CD8-positive, alpha-beta memory T cell (primary cell): ENCODE data around the gene RTP3. TPM values are rescaled to one million over a fixed set of nuclear protein-coding genes. Genes with fewer than 3 reads are reported as not detected.

ENCODE experiments used
- CTCF ChIA-PET: fragments of 350-600 bp; sonication (Branson Sonifier 250); formaldehyde crosslinking; loops from one replicate; lab custom pipeline; 2021; ENCODE audit warnings: antibody characterized with exemption; lab: Charles Lee
- POLR2A ChIA-PET: fragments of 350-600 bp; sonication (Branson Sonifier 250); formaldehyde crosslinking; loops from one replicate; lab custom pipeline; 2021; ENCODE audit warnings: antibody characterized with exemption; lab: Charles Lee
- DNase-seq, 5 donors: peaks; one replicate each; pipeline versions ENCODE4 v3.0.0 to v3.0.0-alpha.2; 2020 to 2022; ENCODE audit warnings: mixed read lengths in 1 of 5
- H3K27ac ChIP-seq: one replicate; pipeline ENCODE4 v1.7.0; 2013; ENCODE audit warnings: low read depth, mild to moderate bottlenecking, low read length, moderate library complexity
- H3K27me3 ChIP-seq: 2 replicates; pipeline ENCODE4 v1.7.0; 2013; ENCODE audit warnings: low read length, mild to moderate bottlenecking; ENCODE audit not compliant: insufficient read depth, poor library complexity, severe bottlenecking
- H3K36me3 ChIP-seq: 2 replicates; pipeline ENCODE4 v1.7.0; 2013; ENCODE audit warnings: mild to moderate bottlenecking, low read length, moderate library complexity; ENCODE audit not compliant: insufficient read depth
- H3K4me1 ChIP-seq: 2 replicates; pipeline ENCODE4 v1.7.0; 2013; ENCODE audit warnings: mild to moderate bottlenecking, low read length, moderate library complexity; ENCODE audit not compliant: insufficient read depth
- H3K4me3 ChIP-seq: 2 replicates; pipeline ENCODE4 v1.7.0; 2013; ENCODE audit warnings: mild to moderate bottlenecking, low read length
- H3K9me3 ChIP-seq: 2 replicates; pipeline ENCODE4 v1.7.0; 2013; ENCODE audit warnings: mild to moderate bottlenecking, low read length
- H3K27ac Mint-ChIP-seq, 8 donors: one replicate each; pipeline ENCODE4 v1.8.0; 2020 to 2021; ENCODE audit warnings: mixed read lengths in 8 of 8, mild to moderate bottlenecking in 6 of 8, inconsistent platforms in 3 of 8, moderate library complexity in 3 of 8
- H3K27me3 Mint-ChIP-seq, 2 donors: one replicate each; pipeline ENCODE4 v1.8.0; 2020 to 2021; ENCODE audit warnings: mixed read lengths in 2 of 2, mild to moderate bottlenecking in 1 of 2, moderate library complexity in 1 of 2
- H3K36me3 Mint-ChIP-seq, 3 donors: one replicate each; pipeline ENCODE4 v1.8.0; 2020 to 2021; ENCODE audit warnings: mixed read lengths in 3 of 3, inconsistent platforms in 1 of 3, mild to moderate bottlenecking in 1 of 3
- H3K4me1 Mint-ChIP-seq, 3 donors: one replicate each; pipeline ENCODE4 v1.8.0; 2020 to 2021; ENCODE audit warnings: mixed read lengths in 3 of 3, inconsistent platforms in 1 of 3, mild to moderate bottlenecking in 1 of 3
- H3K4me3 Mint-ChIP-seq, 7 donors: one replicate each; pipeline ENCODE4 v1.8.0; 2020 to 2021; ENCODE audit warnings: mixed read lengths in 7 of 7, mild to moderate bottlenecking in 6 of 7, moderate library complexity in 4 of 7, inconsistent platforms in 2 of 7
- H3K9me3 Mint-ChIP-seq, 5 donors: one replicate each; pipeline ENCODE4 v1.8.0; 2020 to 2022; ENCODE audit warnings: mixed read lengths in 5 of 5, mild to moderate bottlenecking in 3 of 5, moderate library complexity in 2 of 5, inconsistent platforms in 1 of 5
- polyA plus RNA-seq: library from polyadenylated mRNA; unstranded; fragments of 300-500 nt; fragmentation: Illumina TruSeq; gene quantifications from one replicate; pipeline ENCODE4 v1.2.3, GENCODE V29; 2021
- total RNA-seq, 2 experiments: library from RNA; stranded (reverse); gene quantifications; one replicate each; pipeline ENCODE4 v1.2.3, GENCODE V29; 2021

Gene RTP3
- total and polyA plus RNA-seq, 3 experiments from 2014 or later: not detected

GRCh38 chr3:46506526-46506925, 8.8 kb downstream of the RTP3 start:
- POLR2A ChIA-PET: no interaction called here
- H3K27me3 Mint-ChIP-seq: peaks cover 1 to 7% of the 10 kb centered on the region in 2 donors
- no peak overlapping the region for H3K4me3 Mint-ChIP-seq
- no peak for DNase-seq
- H3K9me3 Mint-ChIP-seq: no peaks in the 10 kb centered on the region
- H3K9me3 ChIP-seq: no peaks in the 10 kb centered on the region
- no peak overlapping the region for H3K27ac Mint-ChIP-seq
- peaks cover 0 to 4% (median 0%) of the 10 kb centered on the region in 3 donors for H3K36me3 Mint-ChIP-seq
- H3K4me3 ChIP-seq: no peak overlapping the region
- H3K4me1 ChIP-seq: no peaks in the 10 kb centered on the region
- H3K36me3 ChIP-seq: no peaks in the 10 kb centered on the region
- CTCF ChIA-PET: interaction anchor here (1.1 kb wide), 1 partner anchor 52 kb away, joined by 3 read pairs; no protein-coding TSS in a partner anchor
- H3K4me1 Mint-ChIP-seq: peaks cover 7 to 21% (median 18%) of the 10 kb centered on the region in 3 donors
- no peak overlapping the region for H3K27ac ChIP-seq
- H3K27me3 ChIP-seq: no peaks in the 10 kb centered on the region

- Histone ChIP-seq H3K27ac (peak overlapping the region; percentile 65), H3K27me3 (no peaks in the 10 kb centered on the region), H3K4me1 (no peaks in the 10 kb centered on the region), H3K36me3 (no peaks in the 10 kb centered on the region), H3K4me3 (no peak overlapping the region), H3K9me3 (no peaks in the 10 kb centered on the region)
- no peak overlapping the region for H3K27ac Mint-ChIP-seq
- peaks cover 5 to 15% (median 11%) of the 10 kb centered on the region in 3 donors for H3K4me1 Mint-ChIP-seq
- H3K4me3 Mint-ChIP-seq: no peak overlapping the region
- POLR2A ChIA-PET: no interaction called here
- peaks cover 1 to 7% of the 10 kb centered on the region in 2 donors for H3K27me3 Mint-ChIP-seq
- no peaks in the 10 kb centered on the region for H3K9me3 Mint-ChIP-seq
- CTCF ChIA-PET: interaction anchor here (1.3 to 1.5 kb wide), 3 partner anchors 12 to 49 kb away, joined by 4 to 7 read pairs (median 6); partner anchors contain the start of gene RTP3
- peaks cover 0 to 4% (median 0%) of the 10 kb centered on the region in 3 donors for H3K36me3 Mint-ChIP-seq
- no peak for DNase-seq
Observed at GRCh38 chr3:46508850-46509591, 11.2 kb downstream of the RTP3 start.

- Histone ChIP-seq H3K36me3 (no peaks in the 10 kb centered on the region), H3K4me3 (no peak overlapping the region), H3K9me3 (no peaks in the 10 kb centered on the region), H3K4me1 (no peaks in the 10 kb centered on the region), H3K27ac (peak overlapping the region; percentile 65), H3K27me3 (no peaks in the 10 kb centered on the region)
- peaks cover 4 to 12% (median 8%) of the 10 kb centered on the region in 3 donors for H3K4me1 Mint-ChIP-seq
- ChIA-PET CTCF (interaction anchor here (1.3 to 1.5 kb wide), 3 partner anchors 13 to 49 kb away, joined by 4 to 7 read pairs (median 6); partner anchors contain the start of gene RTP3), POLR2A (no interaction called here)
- DNase-seq: no peak
- H3K9me3 Mint-ChIP-seq: no peaks in the 10 kb centered on the region
- peaks cover 3 to 7% of the 10 kb centered on the region in 2 donors for H3K27me3 Mint-ChIP-seq
- H3K4me3 Mint-ChIP-seq: no peak overlapping the region
- H3K27ac Mint-ChIP-seq: no peak overlapping the region
- peaks cover 0 to 4% (median 0%) of the 10 kb centered on the region in 3 donors for H3K36me3 Mint-ChIP-seq
Observed at GRCh38 chr3:46509661-46510187, 11.9 kb downstream of the RTP3 start.

GRCh38 chr3:46512191-46512749, 14.5 kb downstream of the RTP3 start:
- no peak overlapping the region for H3K4me3 Mint-ChIP-seq
- peaks cover 0 to 12% (median 0%) of the 10 kb centered on the region in 3 donors for H3K4me1 Mint-ChIP-seq
- Histone ChIP-seq H3K27me3 (no peaks in the 10 kb centered on the region), H3K27ac (no peak overlapping the region), H3K36me3 (no peaks in the 10 kb centered on the region), H3K4me1 (no peaks in the 10 kb centered on the region), H3K4me3 (no peak overlapping the region), H3K9me3 (no peaks in the 10 kb centered on the region)
- peaks cover 3 to 7% of the 10 kb centered on the region in 2 donors for H3K27me3 Mint-ChIP-seq
- H3K36me3 Mint-ChIP-seq: peaks cover 0 to 2% (median 0%) of the 10 kb centered on the region in 3 donors
- DNase-seq: no peak
- no peaks in the 10 kb centered on the region for H3K9me3 Mint-ChIP-seq
- POLR2A ChIA-PET: no interaction called here
- CTCF ChIA-PET: interaction anchor here (0.7 kb wide), 1 partner anchor 630 kb away, joined by 3 read pairs; no protein-coding TSS in a partner anchor
- H3K27ac Mint-ChIP-seq: peak overlapping the region in 1 of 8 donors; percentile 63

GRCh38 chr3:46516521-46516920, 18.7 kb downstream of the RTP3 start:
- no peaks in the 10 kb centered on the region for H3K36me3 Mint-ChIP-seq
- Histone ChIP-seq H3K9me3 (no peaks in the 10 kb centered on the region), H3K27me3 (no peaks in the 10 kb centered on the region), H3K27ac (no peak overlapping the region), H3K4me3 (no peak overlapping the region), H3K4me1 (no peaks in the 10 kb centered on the region), H3K36me3 (no peaks in the 10 kb centered on the region)
- ChIA-PET POLR2A (no interaction called here), CTCF (interaction anchor here (1.1 to 2.1 kb wide), 2 partner anchors 18 to 27 kb away, joined by 3 to 12 read pairs; no protein-coding TSS in a partner anchor)
- H3K4me3 Mint-ChIP-seq: no peak overlapping the region
- no peak for DNase-seq
- peaks cover 4 to 16% (median 4%) of the 10 kb centered on the region in 3 donors for H3K4me1 Mint-ChIP-seq
- H3K27me3 Mint-ChIP-seq: peaks cover 0 to 2% of the 10 kb centered on the region in 2 donors
- no peaks in the 10 kb centered on the region for H3K9me3 Mint-ChIP-seq
- H3K27ac Mint-ChIP-seq: no peak overlapping the region

GRCh38 chr3:46517016-46517783, 19.4 kb downstream of the RTP3 start:
- no peaks in the 10 kb centered on the region for H3K36me3 ChIP-seq
- Mint-ChIP-seq H3K36me3 (no peaks in the 10 kb centered on the region), H3K27me3 (peaks cover 0 to 2% of the 10 kb centered on the region in 2 donors), H3K4me3 (no peak overlapping the region), H3K9me3 (no peaks in the 10 kb centered on the region), H3K27ac (no peak overlapping the region), H3K4me1 (peaks cover 4 to 16% (median 4%) of the 10 kb centered on the region in 3 donors)
- H3K9me3 ChIP-seq: no peaks in the 10 kb centered on the region
- ChIA-PET CTCF (interaction anchor here (1.1 to 2.1 kb wide), 2 partner anchors 18 to 28 kb away, joined by 3 to 12 read pairs; no protein-coding TSS in a partner anchor), POLR2A (no interaction called here)
- H3K27ac ChIP-seq: no peak overlapping the region
- no peaks in the 10 kb centered on the region for H3K27me3 ChIP-seq
- no peaks in the 10 kb centered on the region for H3K4me1 ChIP-seq
- no peak for DNase-seq
- H3K4me3 ChIP-seq: no peak overlapping the region

- no peaks in the 10 kb centered on the region for H3K4me1 ChIP-seq
- H3K4me3 ChIP-seq: no peak overlapping the region
- no peaks in the 10 kb centered on the region for H3K36me3 ChIP-seq
- no peak overlapping the region for H3K4me3 Mint-ChIP-seq
- H3K27ac ChIP-seq: no peak overlapping the region
- no peak for DNase-seq
- H3K9me3 Mint-ChIP-seq: no peaks in the 10 kb centered on the region
- H3K27ac Mint-ChIP-seq: peak overlapping the region in 1 of 8 donors; percentile 68
- no peaks in the 10 kb centered on the region for H3K9me3 ChIP-seq
- H3K27me3 Mint-ChIP-seq: peaks cover 0 to 2% of the 10 kb centered on the region in 2 donors
- ChIA-PET CTCF (interaction anchor here (2.8 kb wide), 1 partner anchor 29 kb away, joined by 8 read pairs; no protein-coding TSS in a partner anchor), POLR2A (no interaction called here)
- no peaks in the 10 kb centered on the region for H3K36me3 Mint-ChIP-seq
- no peaks in the 10 kb centered on the region for H3K27me3 ChIP-seq
- H3K4me1 Mint-ChIP-seq: peaks cover 4 to 16% (median 4%) of the 10 kb centered on the region in 3 donors
Observed at GRCh38 chr3:46517784-46518181, 20.0 kb downstream of the RTP3 start.
